Endothelial cell of umbilical vein (primary cell): ENCODE results near the gene CIITA. TPM values are rescaled to one million over a fixed set of nuclear protein-coding genes. Genes with fewer than 3 reads are reported as not detected.

ENCODE experiments used
- BruUV-seq: library from RNA; stranded (reverse); fragments of 400-500 nt; replicated peaks from 2 replicates; lab custom pipeline; 2021; lab: Mats Ljungman, UMichigan
- CTCF ChIA-PET: fragments of 300-600, 350-600 bp; sonication (Branson Sonifier 250); formaldehyde crosslinking; loops from one replicate; lab custom pipeline; 2021; ENCODE audit warnings: antibody characterized with exemption, inconsistent platforms; lab: Charles Lee
- POLR2A ChIA-PET: fragments of 300-600, 350-600 bp; sonication (Branson Sonifier 250); formaldehyde crosslinking; loops from one replicate; lab custom pipeline; 2021; ENCODE audit warnings: antibody characterized with exemption, inconsistent platforms; lab: Charles Lee
- DNase-seq: peaks from one replicate; pipeline ENCODE4 v3.0.0-alpha.2; 2011; ENCODE audit warnings: low read depth, low spot score
- FAIRE-seq: peaks from 2 replicates; lab custom pipeline; 2011; peaks lifted over from hg19 to GRCh38; lab: Jason Lieb, UNC
- H2AFZ ChIP-seq: 2 replicates; pipeline ENCODE4 v1.6.0; 2012; ENCODE audit warnings: low read depth, low read length, control low read depth, inconsistent platforms
- H3K27ac ChIP-seq: 2 replicates; pipeline ENCODE4 v1.5.1; 2011; ENCODE audit warnings: low read depth, mild to moderate bottlenecking, control low read depth, low read length, moderate library complexity; ENCODE audit not compliant: insufficient read depth
- H3K27me3 ChIP-seq, 2 experiments: 2 replicates each; pipeline versions ENCODE4 v1.6.0 to v1.6.1; 2011; ENCODE audit warnings: low read length in 2 of 2, mixed read lengths in 1 of 2; ENCODE audit not compliant: control insufficient read depth in 2 of 2, insufficient read depth in 2 of 2
- H3K36me3 ChIP-seq, 2 experiments: 2 replicates in 1 of 2; 3 replicates in 1 of 2; pipeline ENCODE4 v1.5.1; 2011; ENCODE audit warnings: low read length in 2 of 2, mild to moderate bottlenecking in 1 of 2, moderate library complexity in 1 of 2; ENCODE audit not compliant: control insufficient read depth in 2 of 2, insufficient read depth in 2 of 2; ENCODE audit errors: extremely low read depth in 1 of 2
- H3K4me1 ChIP-seq: 3 replicates; pipeline ENCODE4 v1.5.1; 2011; ENCODE audit warnings: mild to moderate bottlenecking, low read length; ENCODE audit not compliant: control insufficient read depth, insufficient read depth; ENCODE audit errors: extremely low read depth
- H3K4me2 ChIP-seq: 2 replicates; pipeline ENCODE4 v1.6.1; 2011; ENCODE audit warnings: low read length, control low read depth, mixed read lengths; ENCODE audit not compliant: insufficient read depth
- H3K4me3 ChIP-seq, 3 experiments: fragments of 200-600 bp in 1 of 3; sonication (generic), shearing (Covaris generic) in 1 of 3; replicated peaks in 1 of 3; 2 replicates each; pipeline ENCODE4 v1.5.1; 2011 to 2016; ENCODE audit warnings: control low read depth in 3 of 3, low read length in 3 of 3, mild to moderate bottlenecking in 2 of 3, inconsistent platforms in 1 of 3, low read depth in 1 of 3, moderate library complexity in 1 of 3; ENCODE audit not compliant: insufficient read depth in 1 of 3
- H3K79me2 ChIP-seq: 2 replicates; pipeline ENCODE4 v1.6.0; 2012; ENCODE audit warnings: low read length, inconsistent platforms; ENCODE audit not compliant: control insufficient read depth, insufficient read depth
- H3K9ac ChIP-seq: replicated peaks from 2 replicates; pipeline ENCODE3; 2011; ENCODE audit warnings: low read length, control low read depth; ENCODE audit not compliant: insufficient read depth; ENCODE audit errors: extremely low read depth
- H3K9me1 ChIP-seq: replicated peaks from 3 replicates; pipeline ENCODE4 v1.6.0; 2011; ENCODE audit warnings: mild to moderate bottlenecking, low read length; ENCODE audit not compliant: control insufficient read depth, insufficient read depth; ENCODE audit errors: extremely low read depth
- H3K9me3 ChIP-seq: replicated peaks from 2 replicates; pipeline ENCODE4 v1.5.1; 2012; ENCODE audit warnings: low read length, inconsistent platforms; ENCODE audit not compliant: control insufficient read depth, insufficient read depth
- H4K20me1 ChIP-seq: replicated peaks from 2 replicates; pipeline ENCODE3; 2011; ENCODE audit warnings: mild to moderate bottlenecking, low read length; ENCODE audit not compliant: control insufficient read depth, insufficient read depth; ENCODE audit errors: extremely low read depth
- EZH2 ChIP-seq: IDR thresholded peaks from 2 replicates; pipeline ENCODE4 v1.6.1; 2012; ENCODE audit warnings: borderline replicate concordance, low read depth, mild to moderate bottlenecking, moderate library complexity, low read length, inconsistent platforms; ENCODE audit not compliant: severe bottlenecking
- FOS ChIP-seq: IDR thresholded peaks from 2 replicates; pipeline ENCODE4 v1.6.1; 2011; ENCODE audit warnings: mild to moderate bottlenecking, low read length, moderate library complexity, borderline replicate concordance; ENCODE audit not compliant: insufficient read depth
- GATA2 ChIP-seq: IDR thresholded peaks from 2 replicates; pipeline ENCODE4 v1.7.0; 2011; ENCODE audit warnings: low read depth, mild to moderate bottlenecking, moderate library complexity, mixed read lengths, low read length; ENCODE audit not compliant: insufficient read length, insufficient read depth
- JUN ChIP-seq: IDR thresholded peaks from 2 replicates; pipeline ENCODE4 v1.6.1; 2011; ENCODE audit warnings: borderline replicate concordance, low read depth; ENCODE audit not compliant: insufficient read length, insufficient read depth
- MAX ChIP-seq: IDR thresholded peaks from 2 replicates; pipeline ENCODE4 v1.6.1; 2011; ENCODE audit not compliant: insufficient read depth, insufficient read length
- MYC ChIP-seq: IDR thresholded peaks from one replicate; pipeline ENCODE4 v1.6.1; 2011; ENCODE audit warnings: mild to moderate bottlenecking, low read depth, low read length
- POLR2A ChIP-seq: IDR thresholded peaks from 2 replicates; pipeline ENCODE4 v1.6.1; 2012; ENCODE audit warnings: low read depth, mild to moderate bottlenecking, control low read depth, low read length
- POLR2AphosphoS5 ChIP-seq: IDR thresholded peaks from 2 replicates; pipeline ENCODE4 v1.6.1; 2012; ENCODE audit warnings: low read depth, mild to moderate bottlenecking, control low read depth, low read length, moderate library complexity; ENCODE audit not compliant: insufficient read depth
- dilution Hi-C: fragments of 300-500 bp; cut with MboI; formaldehyde crosslinking; loops from one replicate; pipeline ENCODE4 v1.15.0; 2019; ENCODE audit warnings: low sequenced_read_pairs; ENCODE audit not compliant: extremely low pct_ligation_motif_present
- intact Hi-C: fragments of 100-400 bp; cut with micrococcal nuclease; formaldehyde crosslinking; loops from one replicate; pipeline ENCODE4 v1.10.0; 2022
- polyA plus RNA-seq, 4 experiments: library from polyadenylated mRNA; depleted of rRNA in 3 of 4; stranded (reverse) in 3 of 4; unstranded in 1 of 4; fragments of >200 nt; gene quantifications; 2 replicates each; pipeline versions ENCODE4 v1.2.1 to v1.2.3, GENCODE V29; 2011 to 2012; ENCODE audit warnings: missing spikeins in 1 of 4
- total RNA-seq: library from RNA; stranded (reverse); gene quantifications from 2 replicates; pipeline ENCODE4 v1.2.3, GENCODE V29; 2021
- TF ChIP-seq, protein P1 (sequence below), 2 donors: IDR thresholded peaks; 1 replicate in 1 of 2; 2 replicates in 1 of 2; pipeline ENCODE4 v1.5.1; 2011; ENCODE audit warnings: low read length in 2 of 2, mild to moderate bottlenecking in 2 of 2, moderate library complexity in 2 of 2, control low read depth in 1 of 2, inconsistent platforms in 1 of 2, low read depth in 1 of 2; ENCODE audit not compliant: insufficient read depth in 1 of 2; ENCODE audit errors: extremely low read depth in 1 of 2

CIITA gene
- total and polyA plus RNA-seq, 2 donors (not counting 3 experiments of a cell fraction or from before 2014, with no cell fraction given), result not detected

GRCh38 chr16:10834130-10834529 is 42.9 kb upstream of the CIITA start:
- dilution Hi-C loops, result no loop called here

More at GRCh38 chr16:10834130-10834529, 42.9 kb upstream of the CIITA start:
- Histone ChIP-seq H3K9me1 (no peaks in the 10 kb centered on the region), H3K9me3 (no peaks in the 10 kb centered on the region), H3K27me3 (peaks cover 0 to 4% of the 10 kb centered on the region in 2 experiments), H3K36me3 (no peaks in the 10 kb centered on the region), H3K9ac (no peak overlapping the region), H2AFZ (no peak overlapping the region), H3K4me1 (peaks cover 1% of the 10 kb centered on the region), H3K79me2 (no peaks in the 10 kb centered on the region), H3K4me2 (no peak overlapping the region), H4K20me1 (no peaks in the 10 kb centered on the region), H3K27ac (no peak overlapping the region), H3K4me3 (no peak overlapping the region)
- CTCF ChIA-PET, result interaction anchor here (1.2 to 1.5 kb wide), 2 partner anchors 15 to 85 kb away, joined by 3 read pairs; no protein-coding TSS in a partner anchor
- TF ChIP-seq GATA2 (no peak), EZH2 (no peak), JUN (no peak), POLR2AphosphoS5 (no peak), MAX (no peak), POLR2A (no peak), FOS (no peak), MYC (no peak)
- TF ChIP-seq, protein P1, sequence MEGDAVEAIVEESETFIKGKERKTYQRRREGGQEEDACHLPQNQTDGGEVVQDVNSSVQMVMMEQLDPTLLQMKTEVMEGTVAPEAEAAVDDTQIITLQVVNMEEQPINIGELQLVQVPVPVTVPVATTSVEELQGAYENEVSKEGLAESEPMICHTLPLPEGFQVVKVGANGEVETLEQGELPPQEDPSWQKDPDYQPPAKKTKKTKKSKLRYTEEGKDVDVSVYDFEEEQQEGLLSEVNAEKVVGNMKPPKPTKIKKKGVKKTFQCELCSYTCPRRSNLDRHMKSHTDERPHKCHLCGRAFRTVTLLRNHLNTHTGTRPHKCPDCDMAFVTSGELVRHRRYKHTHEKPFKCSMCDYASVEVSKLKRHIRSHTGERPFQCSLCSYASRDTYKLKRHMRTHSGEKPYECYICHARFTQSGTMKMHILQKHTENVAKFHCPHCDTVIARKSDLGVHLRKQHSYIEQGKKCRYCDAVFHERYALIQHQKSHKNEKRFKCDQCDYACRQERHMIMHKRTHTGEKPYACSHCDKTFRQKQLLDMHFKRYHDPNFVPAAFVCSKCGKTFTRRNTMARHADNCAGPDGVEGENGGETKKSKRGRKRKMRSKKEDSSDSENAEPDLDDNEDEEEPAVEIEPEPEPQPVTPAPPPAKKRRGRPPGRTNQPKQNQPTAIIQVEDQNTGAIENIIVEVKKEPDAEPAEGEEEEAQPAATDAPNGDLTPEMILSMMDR (IDR thresholded peaks at IDR 0.05; ENCODE audit: extremely low read depth in 1 of 2, insufficient read depth in 1 of 2, low read depth in 1 of 2, low read length in 2 of 2), result no peak
- intact Hi-C loops, result no loop called here
- FAIRE-seq (no peak), DNase-seq (no peak)
- POLR2A ChIA-PET, result no interaction called here
- no TSS peak for BruUV-seq
